Common myeloid progenitor, CD34-positive (primary cell): ENCODE measurements around the gene IL17RE.

Experiments used
- CTCF ChIA-PET: fragments of 350-600 bp; sonication (Branson Sonifier 250); formaldehyde crosslinking; loops from one replicate; lab custom pipeline; 2021; ENCODE audit warnings: antibody characterized with exemption; lab: Charles Lee
- POLR2A ChIA-PET: fragments of 350-600 bp; sonication (Branson Sonifier 250); formaldehyde crosslinking; loops from one replicate; lab custom pipeline; 2021; ENCODE audit warnings: antibody characterized with exemption; lab: Charles Lee
- DNase-seq, 3 donors: peaks; one replicate each; pipeline versions ENCODE4 v3.0.0 to v3.0.0-alpha.2; 2013
- H3K27ac ChIP-seq, 2 experiments: 1 replicate in 1 of 2; 2 replicates in 1 of 2; pipeline ENCODE4 v1.7.0; 2013; ENCODE audit warnings: inconsistent platforms in 2 of 2, low read length in 2 of 2, mild to moderate bottlenecking in 2 of 2, low read depth in 1 of 2, moderate library complexity in 1 of 2; ENCODE audit not compliant: severe bottlenecking in 2 of 2, insufficient read depth in 1 of 2, poor library complexity in 1 of 2
- H3K27me3 ChIP-seq, 5 experiments: replicated peaks in 2 of 5; 1 replicate in 3 of 5; 2 replicates in 2 of 5; pipeline versions ENCODE4 v1.6.1 to v1.7.0; 2013; ENCODE audit warnings: low read length in 4 of 5, mild to moderate bottlenecking in 2 of 5, moderate library complexity in 2 of 5, inconsistent platforms in 1 of 5; ENCODE audit not compliant: insufficient read depth in 5 of 5, control insufficient read depth in 4 of 5
- H3K36me3 ChIP-seq, 4 experiments: 1 replicate in 2 of 4; 2 replicates in 2 of 4; pipeline versions ENCODE4 v1.6.1 to v1.7.0; 2013; ENCODE audit warnings: low read length in 3 of 4, control low read depth in 1 of 4, mild to moderate bottlenecking in 1 of 4; ENCODE audit not compliant: control insufficient read depth in 4 of 4, insufficient read depth in 4 of 4
- H3K4me1 ChIP-seq, 4 experiments: 1 replicate in 3 of 4; 2 replicates in 1 of 4; pipeline versions ENCODE4 v1.6.1 to v1.7.1; 2013; ENCODE audit warnings: low read length in 3 of 4, mild to moderate bottlenecking in 3 of 4, control low read depth in 1 of 4, inconsistent platforms in 1 of 4, moderate library complexity in 1 of 4; ENCODE audit not compliant: control insufficient read depth in 4 of 4, insufficient read depth in 4 of 4; ENCODE audit errors: control extremely low read depth in 1 of 4
- H3K4me3 ChIP-seq, 7 experiments: 1 replicate in 4 of 7; 2 replicates in 3 of 7; pipeline versions ENCODE4 v1.5.1 to v1.7.0; 2013; ENCODE audit warnings: mild to moderate bottlenecking in 7 of 7, low read length in 6 of 7, moderate library complexity in 6 of 7, inconsistent platforms in 2 of 7, low read depth in 2 of 7, control low read depth in 1 of 7; ENCODE audit not compliant: insufficient read depth in 4 of 7, control insufficient read depth in 1 of 7; ENCODE audit errors: extremely low read depth in 1 of 7
- H3K9me3 ChIP-seq, 5 experiments: 1 replicate in 4 of 5; 2 replicates in 1 of 5; pipeline versions ENCODE4 v1.6.1 to v1.7.1; 2013; ENCODE audit warnings: low read length in 4 of 5, mild to moderate bottlenecking in 2 of 5, inconsistent platforms in 1 of 5, low read depth in 1 of 5, moderate library complexity in 1 of 5; ENCODE audit not compliant: control insufficient read depth in 4 of 5, insufficient read depth in 2 of 5; ENCODE audit errors: control extremely low read depth in 1 of 5
- WGBS: methylation state at CpG from one replicate; pipeline ENCODE4 v1.1.5; 2013; ENCODE audit not compliant: insufficient coverage; 5-methylcytosine and 5-hydroxymethylcytosine counted together

Gene IL17RE

GRCh38 chr3:9879830-9880549, 22.7 kb upstream of the IL17RE start, which contains the start of gene CIDEC:
Gene CIDEC, minus strand, starts transcription at chr3:9880253. Its CDS starts 1,767 bp downstream, at chr3:9878486.
- H3K4me3 ChIP-seq = no peak within 1 kb of the TSS
- no peaks in the 10 kb centered on the region for H3K9me3 ChIP-seq
- no peaks in the 10 kb centered on the region for H3K4me1 ChIP-seq
- no peaks in the 10 kb centered on the region for H3K27me3 ChIP-seq
- 99% methylated on average over 6 of the region's 7 CpGs for WGBS
- H3K36me3 ChIP-seq = no peaks in the 10 kb centered on the region
- POLR2A ChIA-PET = no interaction called here
- no peak for DNase-seq
- CTCF ChIA-PET = interaction anchor here (1.0 to 1.9 kb wide), 5 partner anchors 15 to 51 kb away, joined by 3 to 5 read pairs (median 4); no protein-coding TSS in a partner anchor
- H3K27ac ChIP-seq = no peak within 1 kb of the TSS

GRCh38 chr3:9881441-9881840, 21.2 kb upstream of the IL17RE start:
- DNase-seq = no peak
- no CpG with 5 or more reads among the region's 1 CpG for WGBS
- no peaks in the 10 kb centered on the region for H3K27me3 ChIP-seq
- ChIA-PET POLR2A (no interaction called here), CTCF (interaction anchor here (1.9 kb wide), 1 partner anchor 32 kb away, joined by 4 read pairs; no protein-coding TSS in a partner anchor)
- no peaks in the 10 kb centered on the region for H3K9me3 ChIP-seq
- no peaks in the 10 kb centered on the region for H3K36me3 ChIP-seq
- no peak overlapping the region for H3K27ac ChIP-seq
- H3K4me3 ChIP-seq = no peak overlapping the region
- no peaks in the 10 kb centered on the region for H3K4me1 ChIP-seq

GRCh38 chr3:9883706-9884554, 18.7 kb upstream of the IL17RE start:
- Histone ChIP-seq H3K36me3 (no peaks in the 10 kb centered on the region), H3K27me3 (no peaks in the 10 kb centered on the region), H3K27ac (no peak overlapping the region), H3K4me1 (no peaks in the 10 kb centered on the region), H3K4me3 (no peak overlapping the region), H3K9me3 (no peaks in the 10 kb centered on the region)
- CTCF ChIA-PET = interaction anchor here (0.9 to 2.4 kb wide), 4 partner anchors 9 to 48 kb away, joined by 3 to 11 read pairs (median 4); partner anchors contain the start of gene CRELD1
- no peak for DNase-seq
- WGBS = 91% methylated on average over 6 of the region's 7 CpGs
- POLR2A ChIA-PET = no interaction called here

DNA sequence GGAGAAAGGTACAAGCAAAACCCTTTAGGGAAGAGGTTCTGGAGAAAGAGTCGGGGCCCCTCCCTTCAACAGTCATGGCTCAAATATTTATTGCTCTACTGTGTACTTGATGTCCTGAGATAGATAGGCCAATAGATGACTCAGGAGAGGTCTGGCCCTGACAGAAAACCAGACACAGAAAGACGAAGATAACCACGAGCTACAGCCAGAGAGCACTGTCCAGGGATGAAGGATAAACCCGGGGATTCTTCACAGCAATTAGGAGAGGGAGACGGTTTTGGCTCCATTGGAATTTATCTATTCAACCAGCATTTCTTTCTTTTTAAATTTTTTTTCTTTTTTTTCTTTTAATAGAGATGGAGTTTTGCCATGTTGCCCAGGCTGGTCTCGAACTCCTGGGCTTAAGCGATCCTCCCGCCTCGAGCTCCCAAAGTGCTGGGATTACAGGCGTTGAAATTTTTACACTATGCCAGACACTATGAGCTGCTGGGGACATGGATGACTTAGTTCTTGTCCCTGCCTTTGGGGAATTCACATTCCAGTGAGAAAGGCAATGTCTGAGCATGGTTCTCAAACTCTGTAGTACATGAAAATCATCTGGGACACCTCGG, 18.0 kb upstream of the IL17RE start:
- Histone ChIP-seq H3K36me3 (no peaks in the 10 kb centered on the region), H3K27ac (no peak overlapping the region), H3K4me3 (no peak overlapping the region), H3K27me3 (no peaks in the 10 kb centered on the region), H3K9me3 (no peaks in the 10 kb centered on the region), H3K4me1 (no peaks in the 10 kb centered on the region)
- ChIA-PET CTCF (interaction anchor here (0.9 to 2.4 kb wide), 4 partner anchors 20 to 48 kb away, joined by 3 to 11 read pairs (median 3); partner anchors contain the start of gene CRELD1), POLR2A (no interaction called here)
- DNase-seq = no peak
- 91% methylated on average over 7 of the region's 11 CpGs for WGBS

GRCh38 chr3:9886328-9886727, 16.3 kb upstream of the IL17RE start:
- Histone ChIP-seq H3K4me1 (peaks cover 3 to 9% (median 7%) of the 10 kb centered on the region in 4 experiments), H3K36me3 (no peaks in the 10 kb centered on the region), H3K4me3 (no peak overlapping the region), H3K27me3 (no peaks in the 10 kb centered on the region), H3K27ac (no peak overlapping the region), H3K9me3 (no peaks in the 10 kb centered on the region)
- ChIA-PET POLR2A (no interaction called here), CTCF (interaction anchor here (1.1 kb wide), 1 partner anchor 16 kb away, joined by 3 read pairs; the partner anchor contains the start of gene IL17RE)
- no peak for DNase-seq

DNA sequence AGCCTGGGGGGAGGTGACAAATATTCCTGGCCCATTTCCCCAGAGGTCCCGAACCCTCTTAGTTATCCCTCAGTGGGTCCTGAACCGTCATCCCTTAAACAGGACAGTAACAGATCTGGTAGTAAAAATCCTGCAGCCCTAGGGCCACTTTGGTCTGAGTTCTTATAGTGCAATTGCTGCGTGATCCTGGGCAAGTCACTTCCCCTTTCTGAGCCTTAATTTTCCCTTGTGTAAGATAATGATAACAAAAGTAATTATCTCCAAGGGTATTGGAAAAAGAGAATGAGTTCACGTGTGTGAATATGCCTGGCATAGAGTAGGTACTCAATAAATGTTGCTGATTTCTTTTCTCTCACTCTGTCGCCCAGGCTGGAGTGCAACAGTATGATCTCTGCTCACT, 15.2 kb upstream of the IL17RE start:
- Histone ChIP-seq H3K27ac (no peak overlapping the region), H3K4me3 (no peak overlapping the region), H3K9me3 (no peaks in the 10 kb centered on the region), H3K4me1 (peaks cover 3 to 15% (median 12%) of the 10 kb centered on the region in 4 experiments), H3K36me3 (peaks cover 0 to 2% (median under 1%) of the 10 kb centered on the region in 4 experiments), H3K27me3 (no peaks in the 10 kb centered on the region)
- WGBS = 90% methylated on average over 4 of the region's 5 CpGs
- POLR2A ChIA-PET = no interaction called here
- CTCF ChIA-PET = no interaction called here
- no peak for DNase-seq
